Psoas muscle (tissue), 8 donors: ENCODE results near the gene LRRC17. TPM values are rescaled to one million over a fixed set of nuclear protein-coding genes. Genes with fewer than 3 reads are reported as not detected.

Experiments
- ATAC-seq, 4 donors: fragments of 200-7000 bp; cut with Tn5 transposase; one replicate each; pipeline ENCODE4 v1.9.1; 2020; ENCODE audit warnings: moderate library complexity in 3 of 4, mild to moderate bottlenecking in 2 of 4
- DNase-seq, 2 donors: peaks; one replicate each; pipeline ENCODE4 v3.0.0-alpha.2; 2020
- H3K27ac ChIP-seq: fragments of 200-600 bp; one replicate; pipeline ENCODE4 v1.8.0; 2022
- H3K27me3 ChIP-seq, 3 donors: fragments of 200-600 bp in 1 of 3; one replicate each; pipeline versions ENCODE4 v1.6.1 to v1.8.0; 2013 to 2022; ENCODE audit warnings: low read length in 2 of 3, mild to moderate bottlenecking in 2 of 3, moderate library complexity in 1 of 3; ENCODE audit not compliant: insufficient read depth in 3 of 3
- H3K36me3 ChIP-seq, 2 donors: fragments of 200-600 bp in 1 of 2; one replicate each; pipeline versions ENCODE4 v1.6.1 to v1.8.0; 2013 to 2022; ENCODE audit warnings: low read depth in 1 of 2, mild to moderate bottlenecking in 1 of 2, moderate library complexity in 1 of 2; ENCODE audit not compliant: insufficient read depth in 1 of 2
- H3K4me1 ChIP-seq: fragments of 200-600 bp; one replicate; pipeline ENCODE4 v1.8.0; 2022
- H3K4me3 ChIP-seq: fragments of 200-600 bp; one replicate; pipeline ENCODE4 v1.8.0; 2022; ENCODE audit warnings: mild to moderate bottlenecking
- H3K9me3 ChIP-seq: fragments of 200-600 bp; one replicate; pipeline ENCODE4 v1.8.0; 2022
- CTCF ChIP-seq: fragments of 200-600 bp; IDR thresholded peaks from one replicate; pipeline ENCODE4 v1.8.0; 2022; ENCODE audit warnings: antibody characterized with exemption
- WGBS, 3 donors: extraction: QIAGEN DNeasy Blood & Tissue Kit; methylation state at CpG; one replicate each; pipeline versions ENCODE4 v1.1.6 to v1.1.7; 2013; 5-methylcytosine and 5-hydroxymethylcytosine counted together
- intact Hi-C, 2 donors: fragments of 100-400 bp; cut with DNase I; formaldehyde crosslinking; loops; one replicate each; pipeline versions ENCODE4 v1.11.0 to v1.14.2; 2022
- long read RNA-seq, 2 donors: library from polyadenylated mRNA; unstranded; transcript quantifications; one replicate each; pipeline ENCODE4 v2.0.0, GENCODE V29; 2021
- polyA plus RNA-seq, 3 donors: library from polyadenylated mRNA; stranded (reverse); fragments of 200-250 nt; gene quantifications; one replicate each; pipeline ENCODE4 v1.2.3, GENCODE V29; 2013
- total RNA-seq, 4 donors: library from RNA; stranded (reverse); fragmentation: NEBNext Ultra II Directional in 2 of 4; extraction: Animal tissue kit (Norgen Biotek cat#: 25700) in 2 of 4; gene quantifications; one replicate each; pipeline versions ENCODE4 v1.2.1 to v1.2.4, GENCODE V29; 2021 to 2023
- donor health status: healthy with polysubstance abuse.
- donor health status: DM: no; HTN: no; CAD: no; lungs with moderate emphysema.
- donor health status: Bipolar disorder and iron deficiency.
- donor health status: healthy.
- donor health status: DM: yes; HTN: yes; CAD: no.
- donor health status: DM: no; HTN: no; CAD: no.
- donor health status: DM: no; HTN: no; CAD: no.
- donor health status: DM: yes; HTN: yes; CAD: no.

The LRRC17 gene, protein sequence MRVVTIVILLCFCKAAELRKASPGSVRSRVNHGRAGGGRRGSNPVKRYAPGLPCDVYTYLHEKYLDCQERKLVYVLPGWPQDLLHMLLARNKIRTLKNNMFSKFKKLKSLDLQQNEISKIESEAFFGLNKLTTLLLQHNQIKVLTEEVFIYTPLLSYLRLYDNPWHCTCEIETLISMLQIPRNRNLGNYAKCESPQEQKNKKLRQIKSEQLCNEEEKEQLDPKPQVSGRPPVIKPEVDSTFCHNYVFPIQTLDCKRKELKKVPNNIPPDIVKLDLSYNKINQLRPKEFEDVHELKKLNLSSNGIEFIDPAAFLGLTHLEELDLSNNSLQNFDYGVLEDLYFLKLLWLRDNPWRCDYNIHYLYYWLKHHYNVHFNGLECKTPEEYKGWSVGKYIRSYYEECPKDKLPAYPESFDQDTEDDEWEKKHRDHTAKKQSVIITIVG
- total RNA-seq = 1 to 10 TPM in 2 of 4 donors, under 1 TPM in 2; 0.34 to 3.6 (median 0.92) TPM
- 1 to 10 TPM in 1 of 3 donors, under 1 TPM in 2; 0.55 to 1.3 (median 0.82) TPM for polyA plus RNA-seq
- long read RNA-seq, donor 1 = 0 reads
- long read RNA-seq, donor 2, partial matches to known transcripts = 0 of 1 reads
- long read RNA-seq, donor 2, other reads (novel, unspliced or antisense) = 0 of 1 reads

GRCh38 chr7:102912742-102913141 is at the start of gene LRRC17:
Gene LRRC17 (plus strand): TSS chr7:102913000. CDS start chr7:102933914, 20,914 bp downstream.
- intact Hi-C loops = no loop called here
- Histone ChIP-seq H3K4me3 (peak within 1 kb of the TSS; percentile 36), H3K9me3 (no peaks in the 10 kb centered on the region), H3K27ac (peak within 1 kb of the TSS; percentile 18), H3K27me3 (no peaks in the 10 kb centered on the region), H3K36me3 (no peaks in the 10 kb centered on the region), H3K4me1 (peaks cover 6% of the 10 kb centered on the region)
- no peak for TF ChIP-seq CTCF
- WGBS, 3 donors = 4 to 5% (median 4%) methylated on average over 6 of the region's 6 CpGs
- DNase-seq (no peak), ATAC-seq (peak in 2 of 4 donors; percentile 31 to 45)

GRCh38 chr7:102864958-102865357 is 47.8 kb upstream of the LRRC17 start:
- no peak overlapping the region for H3K27ac ChIP-seq
- 73 to 78% (median 74%) methylated on average over 2 of the region's 2 CpGs for WGBS, 3 donors
- no peaks in the 10 kb centered on the region for H3K27me3 ChIP-seq
- H3K4me3 ChIP-seq = no peak overlapping the region
- no peaks in the 10 kb centered on the region for H3K9me3 ChIP-seq
- no peaks in the 10 kb centered on the region for H3K36me3 ChIP-seq
- DNase-seq (no peak), ATAC-seq (no peak)
- H3K4me1 ChIP-seq = no peaks in the 10 kb centered on the region
- no peak for TF ChIP-seq CTCF
- intact Hi-C loops = no loop called here

GRCh38 chr7:102866535-102867215 is 46.1 kb upstream of the LRRC17 start:
- H3K9me3 ChIP-seq = no peaks in the 10 kb centered on the region
- DNase-seq (no peak), ATAC-seq (no peak)
- no peaks in the 10 kb centered on the region for H3K27me3 ChIP-seq
- no peak overlapping the region for H3K4me3 ChIP-seq
- H3K36me3 ChIP-seq = no peaks in the 10 kb centered on the region
- no peak for TF ChIP-seq CTCF
- WGBS, 3 donors = 53 to 65% (median 56%) methylated on average over 3 of the region's 3 CpGs
- no peak overlapping the region for H3K27ac ChIP-seq
- no peaks in the 10 kb centered on the region for H3K4me1 ChIP-seq
- intact Hi-C loops = no loop called here

GRCh38 chr7:102869195-102869594 is 43.6 kb upstream of the LRRC17 start:
- TF ChIP-seq CTCF = no peak
- H3K27ac ChIP-seq = no peak overlapping the region
- DNase-seq (no peak), ATAC-seq (no peak)
- H3K36me3 ChIP-seq = no peaks in the 10 kb centered on the region
- no peaks in the 10 kb centered on the region for H3K4me1 ChIP-seq
- H3K27me3 ChIP-seq = no peaks in the 10 kb centered on the region
- WGBS, 3 donors = 86 to 98% (median 93%) methylated on average over 5 of the region's 5 CpGs
- intact Hi-C loops = no loop called here
- no peaks in the 10 kb centered on the region for H3K9me3 ChIP-seq
- no peak overlapping the region for H3K4me3 ChIP-seq
